WTC11 (cell line): ENCODE data around the gene KRTAP4-2. TPM values are rescaled to one million over a fixed set of nuclear protein-coding genes. Genes with fewer than 3 reads are reported as not detected.

Experiments
- ATAC-seq: fragments of 200-7000 bp; cut with Tn5 transposase; 2 replicates; pipeline ENCODE4 v1.10.0; 2021; ENCODE audit warnings: mild to moderate bottlenecking, moderate library complexity
- CTCF ChIA-PET: fragments of 300-600 bp; sonication (Branson Sonifier 250); formaldehyde crosslinking; loops from one replicate; lab custom pipeline; 2021; ENCODE audit warnings: antibody characterized with exemption; lab: Charles Lee
- POLR2A ChIA-PET: fragments of 350-600 bp; sonication (Branson Sonifier 250); formaldehyde crosslinking; loops from one replicate; lab custom pipeline; 2021; ENCODE audit warnings: antibody characterized with exemption; lab: Charles Lee
- DNase-seq: peaks from one replicate; pipeline ENCODE4 v3.0.0; 2021; ENCODE audit warnings: low spot score
- H3K27ac Mint-ChIP-seq: 2 replicates; pipeline ENCODE4 v1.8.0; 2021; ENCODE audit warnings: mixed read lengths
- H3K27me3 Mint-ChIP-seq: 2 replicates; pipeline ENCODE4 v1.8.0; 2021; ENCODE audit warnings: low read depth, mild to moderate bottlenecking, moderate library complexity, mixed read lengths
- H3K36me3 Mint-ChIP-seq: 2 replicates; pipeline ENCODE4 v1.8.0; 2021; ENCODE audit warnings: mixed read lengths
- H3K4me1 Mint-ChIP-seq: 2 replicates; pipeline ENCODE4 v1.8.0; 2022; ENCODE audit warnings: mixed read lengths
- H3K4me3 Mint-ChIP-seq: 2 replicates; pipeline ENCODE4 v1.8.0; 2021; ENCODE audit warnings: mild to moderate bottlenecking, moderate library complexity, mixed read lengths
- H3K9me3 Mint-ChIP-seq: 2 replicates; pipeline ENCODE4 v1.8.0; 2021; ENCODE audit warnings: mixed read lengths
- CBFB ChIP-seq: sonication (generic); formaldehyde crosslinking; IDR thresholded peaks from 2 replicates; pipeline ENCODE4 v1.8.1; 2022; ENCODE audit warnings: mild to moderate bottlenecking, low read depth, missing genetic modification reagents
- FOXP1 ChIP-seq: sonication (generic); formaldehyde crosslinking; IDR thresholded peaks from 2 replicates; pipeline ENCODE4 v1.8.0; 2022; ENCODE audit warnings: missing genetic modification reagents, mild to moderate bottlenecking, moderate library complexity, borderline replicate concordance
- GABPB1 ChIP-seq: sonication (generic); formaldehyde crosslinking; IDR thresholded peaks from 2 replicates; pipeline ENCODE4 v1.8.1; 2023; ENCODE audit warnings: mild to moderate bottlenecking, missing genetic modification reagents
- JAZF1 ChIP-seq: fragments of 250-450 bp; sonication (Bioruptor Pico); IDR thresholded peaks from 2 replicates; pipeline ENCODE4 v1.9.0; 2021; ENCODE audit warnings: moderate library complexity, mild to moderate bottlenecking, inconsistent platforms
- NFATC4 ChIP-seq: fragments of 250-450 bp; sonication (Bioruptor Pico); IDR thresholded peaks from 2 replicates; pipeline ENCODE4 v1.9.0; 2021; ENCODE audit warnings: mild to moderate bottlenecking
- NFE2L1 ChIP-seq: sonication (generic); formaldehyde crosslinking; IDR thresholded peaks from 2 replicates; pipeline ENCODE4 v1.8.1; 2023; ENCODE audit warnings: missing genetic modification reagents
- NFYB ChIP-seq: sonication (generic); formaldehyde crosslinking; conservative IDR thresholded peaks from 2 replicates; pipeline ENCODE4 v1.8.0; 2022; ENCODE audit warnings: low read depth, missing genetic modification reagents
- NR3C1 ChIP-seq: sonication (generic); formaldehyde crosslinking; conservative IDR thresholded peaks from 2 replicates; pipeline ENCODE4 v1.8.1; 2023; ENCODE audit warnings: low read depth, mild to moderate bottlenecking, missing genetic modification reagents
- OVOL2 ChIP-seq: fragments of 250-450 bp; sonication (Bioruptor Pico); IDR thresholded peaks from 2 replicates; pipeline ENCODE4 v1.9.0; 2021; ENCODE audit warnings: mild to moderate bottlenecking, borderline replicate concordance
- RORB ChIP-seq: fragments of 250-450 bp; sonication (Bioruptor Pico); IDR thresholded peaks from 2 replicates; pipeline ENCODE4 v1.9.0; 2021; ENCODE audit warnings: mild to moderate bottlenecking
- SP1 ChIP-seq: sonication (generic); formaldehyde crosslinking; conservative IDR thresholded peaks from 2 replicates; pipeline ENCODE4 v1.8.1; 2022; ENCODE audit warnings: missing genetic modification reagents
- TCF7 ChIP-seq: sonication (generic); formaldehyde crosslinking; IDR thresholded peaks from 2 replicates; pipeline ENCODE4 v1.8.0; 2022; ENCODE audit warnings: mild to moderate bottlenecking, low read depth, missing genetic modification reagents, moderate library complexity
- TEAD1 ChIP-seq: sonication (generic); formaldehyde crosslinking; IDR thresholded peaks from 2 replicates; pipeline ENCODE4 v1.8.0; 2022; ENCODE audit warnings: mild to moderate bottlenecking, missing genetic modification reagents
- ZBTB21 ChIP-seq: sonication (generic); formaldehyde crosslinking; IDR thresholded peaks from 2 replicates; pipeline ENCODE4 v1.8.1; 2023; ENCODE audit warnings: mild to moderate bottlenecking, missing genetic modification reagents, borderline replicate concordance
- ZNF121 ChIP-seq: sonication (generic); formaldehyde crosslinking; IDR thresholded peaks from 2 replicates; pipeline ENCODE4 v1.8.0; 2023; ENCODE audit warnings: missing genetic modification reagents
- ZNF138 ChIP-seq: sonication (generic); formaldehyde crosslinking; conservative IDR thresholded peaks from 2 replicates; pipeline ENCODE4 v1.8.1; 2022; ENCODE audit warnings: mild to moderate bottlenecking, moderate library complexity, missing genetic modification reagents
- total RNA-seq: library from RNA; stranded (reverse); gene quantifications from 3 replicates; pipeline ENCODE4 v1.2.3, GENCODE V29; 2021
- TF ChIP-seq, protein P1 (sequence below): sonication (generic); formaldehyde crosslinking; IDR thresholded peaks from 2 replicates; pipeline ENCODE4 v1.8.1; 2023; ENCODE audit warnings: mild to moderate bottlenecking, missing genetic modification reagents
- TF ChIP-seq, protein P2 (sequence below): sonication (generic); formaldehyde crosslinking; IDR thresholded peaks from 2 replicates; pipeline ENCODE4 v1.8.0; 2023; ENCODE audit warnings: missing genetic modification reagents
- TF ChIP-seq, protein P3 (sequence below): sonication (generic); formaldehyde crosslinking; conservative IDR thresholded peaks from 2 replicates; pipeline ENCODE4 v1.8.1; 2023; ENCODE audit warnings: mild to moderate bottlenecking, low read depth, missing genetic modification reagents, moderate library complexity
- TF ChIP-seq, protein P4 (sequence below): sonication (generic); formaldehyde crosslinking; conservative IDR thresholded peaks from 2 replicates; pipeline ENCODE4 v1.8.1; 2022; ENCODE audit warnings: mild to moderate bottlenecking, missing genetic modification reagents
- TF ChIP-seq, protein P5 (sequence below): fragments of 250-450 bp; sonication (Bioruptor Pico); IDR thresholded peaks from 2 replicates; pipeline ENCODE4 v1.8.0; 2021; ENCODE audit warnings: mild to moderate bottlenecking
- TF ChIP-seq, protein P6 (sequence below): sonication (generic); formaldehyde crosslinking; IDR thresholded peaks from 2 replicates; pipeline ENCODE4 v1.8.0; 2023; ENCODE audit warnings: mild to moderate bottlenecking, missing genetic modification reagents
- TF ChIP-seq, protein P7 (sequence below): sonication (generic); formaldehyde crosslinking; IDR thresholded peaks from 2 replicates; pipeline ENCODE4 v1.8.0; 2022; ENCODE audit warnings: mild to moderate bottlenecking, missing genetic modification reagents

KRTAP4-2 gene
- total RNA-seq, 1 experiment from 2014 or later: not detected

DNA sequence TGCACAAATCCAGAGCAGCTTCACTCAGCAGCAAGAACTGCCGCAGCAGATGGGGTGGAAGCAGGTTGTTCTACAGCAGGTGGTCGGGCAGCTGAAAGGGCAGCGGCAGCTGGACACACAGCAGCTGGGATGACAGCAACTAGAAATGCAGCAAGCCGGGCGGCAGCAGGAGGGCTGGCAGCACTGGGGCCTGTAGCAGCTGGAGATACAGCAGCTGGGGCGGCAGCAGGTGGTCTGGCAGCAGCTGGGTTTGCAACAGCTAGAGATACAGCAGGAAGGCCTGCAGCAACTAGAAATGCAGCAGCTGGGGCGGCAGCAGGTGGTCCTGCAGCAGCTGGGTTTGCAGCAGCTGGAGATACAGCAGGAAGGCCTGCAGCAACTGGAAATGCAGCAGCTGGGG lies 10.5 kb downstream of the KRTAP4-2 start (continued):
- no peak for TF ChIP-seq NR3C1 (CRISPR knock-in tag)
- TF ChIP-seq, protein P1, sequence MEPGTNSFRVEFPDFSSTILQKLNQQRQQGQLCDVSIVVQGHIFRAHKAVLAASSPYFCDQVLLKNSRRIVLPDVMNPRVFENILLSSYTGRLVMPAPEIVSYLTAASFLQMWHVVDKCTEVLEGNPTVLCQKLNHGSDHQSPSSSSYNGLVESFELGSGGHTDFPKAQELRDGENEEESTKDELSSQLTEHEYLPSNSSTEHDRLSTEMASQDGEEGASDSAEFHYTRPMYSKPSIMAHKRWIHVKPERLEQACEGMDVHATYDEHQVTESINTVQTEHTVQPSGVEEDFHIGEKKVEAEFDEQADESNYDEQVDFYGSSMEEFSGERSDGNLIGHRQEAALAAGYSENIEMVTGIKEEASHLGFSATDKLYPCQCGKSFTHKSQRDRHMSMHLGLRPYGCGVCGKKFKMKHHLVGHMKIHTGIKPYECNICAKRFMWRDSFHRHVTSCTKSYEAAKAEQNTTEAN (CRISPR knock-in tag): no peak
- no peak for TF ChIP-seq NFATC4 (CRISPR knock-in tag)
- TF ChIP-seq JAZF1 (CRISPR knock-in tag): no peak
- TF ChIP-seq NFE2L1 (CRISPR knock-in tag): no peak
- TF ChIP-seq, all 79 proteins: peak for 0

DNA sequence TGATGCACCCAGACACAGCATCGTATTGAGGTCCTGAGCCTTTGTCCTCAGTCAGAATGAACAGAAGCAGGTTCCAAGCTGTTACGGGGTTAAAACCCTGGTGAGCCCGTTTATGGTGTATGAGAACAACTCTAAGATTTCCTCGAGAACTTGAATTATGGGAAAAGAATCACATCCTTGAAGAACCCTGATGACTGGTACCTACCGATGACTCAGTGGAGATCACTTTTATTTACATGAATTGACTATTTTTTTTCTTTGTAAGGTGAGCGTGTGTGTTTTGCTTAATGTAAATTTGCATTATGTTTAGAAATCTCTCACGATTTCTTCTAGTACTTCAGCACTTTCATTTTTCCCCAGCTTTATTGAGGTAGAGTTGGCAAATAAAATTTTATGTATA lies 14.2 kb downstream of the KRTAP4-2 start:
- Mint-ChIP-seq H3K36me3 (no peaks in the 10 kb centered on the region), H3K4me1 (no peaks in the 10 kb centered on the region; the same call in none of the 2 replicates), H3K27me3 (no peaks in the 10 kb centered on the region), H3K27ac (no peak overlapping the region), H3K9me3 (no peaks in the 10 kb centered on the region), H3K4me3 (no peak overlapping the region)
- no peak for TF ChIP-seq RORB (CRISPR knock-in tag)
- no peak for TF ChIP-seq ZBTB21
- TF ChIP-seq, protein P2, sequence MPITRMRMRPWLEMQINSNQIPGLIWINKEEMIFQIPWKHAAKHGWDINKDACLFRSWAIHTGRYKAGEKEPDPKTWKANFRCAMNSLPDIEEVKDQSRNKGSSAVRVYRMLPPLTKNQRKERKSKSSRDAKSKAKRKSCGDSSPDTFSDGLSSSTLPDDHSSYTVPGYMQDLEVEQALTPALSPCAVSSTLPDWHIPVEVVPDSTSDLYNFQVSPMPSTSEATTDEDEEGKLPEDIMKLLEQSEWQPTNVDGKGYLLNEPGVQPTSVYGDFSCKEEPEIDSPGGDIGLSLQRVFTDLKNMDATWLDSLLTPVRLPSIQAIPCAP (CRISPR knock-in tag): no peak
- TF ChIP-seq, protein P3, sequence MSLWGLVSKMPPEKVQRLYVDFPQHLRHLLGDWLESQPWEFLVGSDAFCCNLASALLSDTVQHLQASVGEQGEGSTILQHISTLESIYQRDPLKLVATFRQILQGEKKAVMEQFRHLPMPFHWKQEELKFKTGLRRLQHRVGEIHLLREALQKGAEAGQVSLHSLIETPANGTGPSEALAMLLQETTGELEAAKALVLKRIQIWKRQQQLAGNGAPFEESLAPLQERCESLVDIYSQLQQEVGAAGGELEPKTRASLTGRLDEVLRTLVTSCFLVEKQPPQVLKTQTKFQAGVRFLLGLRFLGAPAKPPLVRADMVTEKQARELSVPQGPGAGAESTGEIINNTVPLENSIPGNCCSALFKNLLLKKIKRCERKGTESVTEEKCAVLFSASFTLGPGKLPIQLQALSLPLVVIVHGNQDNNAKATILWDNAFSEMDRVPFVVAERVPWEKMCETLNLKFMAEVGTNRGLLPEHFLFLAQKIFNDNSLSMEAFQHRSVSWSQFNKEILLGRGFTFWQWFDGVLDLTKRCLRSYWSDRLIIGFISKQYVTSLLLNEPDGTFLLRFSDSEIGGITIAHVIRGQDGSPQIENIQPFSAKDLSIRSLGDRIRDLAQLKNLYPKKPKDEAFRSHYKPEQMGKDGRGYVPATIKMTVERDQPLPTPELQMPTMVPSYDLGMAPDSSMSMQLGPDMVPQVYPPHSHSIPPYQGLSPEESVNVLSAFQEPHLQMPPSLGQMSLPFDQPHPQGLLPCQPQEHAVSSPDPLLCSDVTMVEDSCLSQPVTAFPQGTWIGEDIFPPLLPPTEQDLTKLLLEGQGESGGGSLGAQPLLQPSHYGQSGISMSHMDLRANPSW (CRISPR knock-in tag): no peak
- TF ChIP-seq GABPB1: no peak
- no peak for TF ChIP-seq TCF7 (CRISPR knock-in tag)
- no peak for TF ChIP-seq NFYB
- TF ChIP-seq TEAD1 (CRISPR knock-in tag): no peak
- TF ChIP-seq, protein P4, sequence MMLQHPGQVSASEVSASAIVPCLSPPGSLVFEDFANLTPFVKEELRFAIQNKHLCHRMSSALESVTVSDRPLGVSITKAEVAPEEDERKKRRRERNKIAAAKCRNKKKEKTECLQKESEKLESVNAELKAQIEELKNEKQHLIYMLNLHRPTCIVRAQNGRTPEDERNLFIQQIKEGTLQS (CRISPR knock-in tag): no peak
- TF ChIP-seq SP1 (CRISPR knock-in tag): no peak
- TF ChIP-seq, protein P1 (CRISPR knock-in tag): no peak
- no peak for TF ChIP-seq CBFB
- TF ChIP-seq FOXP1 (CRISPR knock-in tag): no peak
- TF ChIP-seq JAZF1 (CRISPR knock-in tag): no peak
- TF ChIP-seq ZNF138 (CRISPR knock-in tag): no peak
- no peak for TF ChIP-seq ZNF121
- no peak for DNase-seq
- ATAC-seq: no peak
- ChIA-PET POLR2A (no interaction called here), CTCF (no interaction called here)

DNA sequence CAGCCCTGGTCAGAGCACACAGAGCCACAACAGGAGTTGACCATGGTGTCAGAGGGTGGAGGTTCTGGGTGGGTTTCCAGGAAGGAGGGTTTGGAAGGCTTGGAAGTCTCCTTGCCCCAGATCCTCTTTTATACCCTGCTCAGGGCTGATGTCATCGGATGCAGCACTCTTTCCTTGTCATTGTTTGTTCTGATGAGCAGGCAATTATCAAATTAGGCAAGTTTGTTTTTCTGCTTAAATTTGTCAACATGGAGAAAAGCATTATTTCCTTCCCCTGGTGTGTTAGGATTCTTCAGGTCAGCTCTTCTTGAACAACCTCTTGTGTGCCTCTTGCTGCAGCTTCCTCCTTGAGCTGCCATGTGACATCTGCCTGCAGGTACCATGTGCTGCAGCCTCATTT lies 17.4 kb downstream of the KRTAP4-2 start, which contains the start of gene KRTAP4-4:
Gene KRTAP4-4, minus strand, starts transcription at position 101 of the 400 bp plus-strand sequence. Its CDS starts 57 bp downstream, at position 44.
- Mint-ChIP-seq H3K4me3 (no peak within 1 kb of the TSS), H3K36me3 (no peaks in the 10 kb centered on the region), H3K9me3 (no peaks in the 10 kb centered on the region), H3K27me3 (no peaks in the 10 kb centered on the region; the same call in 1 of the 2 replicates), H3K27ac (no peak within 1 kb of the TSS), H3K4me1 (no peaks in the 10 kb centered on the region)
- CTCF ChIA-PET: no interaction called here
- DNase-seq: no peak
- POLR2A ChIA-PET: no interaction called here
- ATAC-seq: no peak
- TF ChIP-seq CBFB: no peak
- no peak for TF ChIP-seq SP1 (CRISPR knock-in tag)
- TF ChIP-seq, protein P5, sequence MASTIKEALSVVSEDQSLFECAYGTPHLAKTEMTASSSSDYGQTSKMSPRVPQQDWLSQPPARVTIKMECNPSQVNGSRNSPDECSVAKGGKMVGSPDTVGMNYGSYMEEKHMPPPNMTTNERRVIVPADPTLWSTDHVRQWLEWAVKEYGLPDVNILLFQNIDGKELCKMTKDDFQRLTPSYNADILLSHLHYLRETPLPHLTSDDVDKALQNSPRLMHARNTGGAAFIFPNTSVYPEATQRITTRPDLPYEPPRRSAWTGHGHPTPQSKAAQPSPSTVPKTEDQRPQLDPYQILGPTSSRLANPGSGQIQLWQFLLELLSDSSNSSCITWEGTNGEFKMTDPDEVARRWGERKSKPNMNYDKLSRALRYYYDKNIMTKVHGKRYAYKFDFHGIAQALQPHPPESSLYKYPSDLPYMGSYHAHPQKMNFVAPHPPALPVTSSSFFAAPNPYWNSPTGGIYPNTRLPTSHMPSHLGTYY (CRISPR knock-in tag): no peak
- TF ChIP-seq OVOL2 (CRISPR knock-in tag): no peak
- TF ChIP-seq, protein P6, sequence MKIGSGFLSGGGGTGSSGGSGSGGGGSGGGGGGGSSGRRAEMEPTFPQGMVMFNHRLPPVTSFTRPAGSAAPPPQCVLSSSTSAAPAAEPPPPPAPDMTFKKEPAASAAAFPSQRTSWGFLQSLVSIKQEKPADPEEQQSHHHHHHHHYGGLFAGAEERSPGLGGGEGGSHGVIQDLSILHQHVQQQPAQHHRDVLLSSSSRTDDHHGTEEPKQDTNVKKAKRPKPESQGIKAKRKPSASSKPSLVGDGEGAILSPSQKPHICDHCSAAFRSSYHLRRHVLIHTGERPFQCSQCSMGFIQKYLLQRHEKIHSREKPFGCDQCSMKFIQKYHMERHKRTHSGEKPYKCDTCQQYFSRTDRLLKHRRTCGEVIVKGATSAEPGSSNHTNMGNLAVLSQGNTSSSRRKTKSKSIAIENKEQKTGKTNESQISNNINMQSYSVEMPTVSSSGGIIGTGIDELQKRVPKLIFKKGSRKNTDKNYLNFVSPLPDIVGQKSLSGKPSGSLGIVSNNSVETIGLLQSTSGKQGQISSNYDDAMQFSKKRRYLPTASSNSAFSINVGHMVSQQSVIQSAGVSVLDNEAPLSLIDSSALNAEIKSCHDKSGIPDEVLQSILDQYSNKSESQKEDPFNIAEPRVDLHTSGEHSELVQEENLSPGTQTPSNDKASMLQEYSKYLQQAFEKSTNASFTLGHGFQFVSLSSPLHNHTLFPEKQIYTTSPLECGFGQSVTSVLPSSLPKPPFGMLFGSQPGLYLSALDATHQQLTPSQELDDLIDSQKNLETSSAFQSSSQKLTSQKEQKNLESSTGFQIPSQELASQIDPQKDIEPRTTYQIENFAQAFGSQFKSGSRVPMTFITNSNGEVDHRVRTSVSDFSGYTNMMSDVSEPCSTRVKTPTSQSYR (CRISPR knock-in tag): no peak
- TF ChIP-seq, protein P7, sequence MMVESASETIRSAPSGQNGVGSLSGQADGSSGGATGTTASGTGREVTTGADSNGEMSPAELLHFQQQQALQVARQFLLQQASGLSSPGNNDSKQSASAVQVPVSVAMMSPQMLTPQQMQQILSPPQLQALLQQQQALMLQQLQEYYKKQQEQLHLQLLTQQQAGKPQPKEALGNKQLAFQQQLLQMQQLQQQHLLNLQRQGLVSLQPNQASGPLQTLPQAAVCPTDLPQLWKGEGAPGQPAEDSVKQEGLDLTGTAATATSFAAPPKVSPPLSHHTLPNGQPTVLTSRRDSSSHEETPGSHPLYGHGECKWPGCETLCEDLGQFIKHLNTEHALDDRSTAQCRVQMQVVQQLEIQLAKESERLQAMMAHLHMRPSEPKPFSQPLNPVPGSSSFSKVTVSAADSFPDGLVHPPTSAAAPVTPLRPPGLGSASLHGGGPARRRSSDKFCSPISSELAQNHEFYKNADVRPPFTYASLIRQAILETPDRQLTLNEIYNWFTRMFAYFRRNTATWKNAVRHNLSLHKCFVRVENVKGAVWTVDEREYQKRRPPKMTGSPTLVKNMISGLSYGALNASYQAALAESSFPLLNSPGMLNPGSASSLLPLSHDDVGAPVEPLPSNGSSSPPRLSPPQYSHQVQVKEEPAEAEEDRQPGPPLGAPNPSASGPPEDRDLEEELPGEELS: no peak
